Activated T-cell treated with anti-CD3 and anti-CD28 coated beads, Interleukin-2, amount 50 U/mL, for 1 hour (primary cell): Measurements from ENCODE around the gene KLHL18.
"Not testable (repeated sequence)": the region's sequence is repeated elsewhere in the genome, so short reads cannot be mapped to it uniquely, and the experiment has no call there.

Experiments
- DNase-seq: peaks from one replicate; pipeline ENCODE4 v3.0.0-alpha.2; 2020

The KLHL18 gene

DNA sequence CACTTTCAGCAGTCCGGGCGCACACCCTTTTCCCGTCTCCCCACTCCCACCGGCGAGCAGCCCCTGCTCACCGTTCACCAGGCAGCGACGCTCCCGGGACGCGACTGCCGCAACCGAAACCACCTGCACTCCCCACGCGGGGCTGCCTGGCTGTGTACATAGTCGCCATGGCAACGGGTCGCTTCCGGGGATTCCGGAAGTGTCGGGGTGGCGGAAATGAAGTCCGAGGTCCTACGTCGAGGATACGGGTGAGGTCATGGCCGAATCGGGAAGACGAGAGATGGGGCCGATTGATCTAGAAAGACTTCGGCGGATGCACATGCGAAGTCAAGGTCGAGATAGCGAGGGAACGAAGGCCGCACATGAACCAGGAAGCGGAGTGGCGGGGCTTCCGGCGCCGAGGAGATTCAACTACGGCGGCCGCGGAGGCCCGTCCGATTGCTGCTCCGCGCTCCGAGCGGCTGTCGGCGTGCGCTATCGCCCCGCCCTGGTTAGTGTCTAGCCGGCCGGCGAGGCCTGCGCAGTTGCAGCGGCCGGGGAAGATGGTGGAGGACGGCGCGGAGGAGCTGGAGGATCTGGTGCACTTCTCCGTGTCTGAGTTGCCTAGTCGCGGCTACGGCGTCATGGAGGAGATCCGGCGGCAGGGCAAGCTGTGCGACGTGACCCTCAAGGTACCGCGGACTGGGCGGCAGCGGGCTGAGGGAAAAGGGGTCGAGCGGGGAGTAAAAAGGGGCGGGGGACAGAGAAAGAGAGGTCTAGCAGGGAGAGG lies at the start of gene KLHL18, which contains the start of gene KIF9:
Gene KLHL18 (plus strand): TSS at position 521 of the 769 bp plus-strand sequence. CDS start 22 bp downstream, at position 543.
Gene KIF9 (minus strand): TSS at position 376 of the 769 bp plus-strand sequence. CDS start 5,425 bp downstream, outside the sequence.
- DNase-seq = peak; percentile 93

GRCh38 chr3:47238017-47238416 lies 44.7 kb upstream of the KLHL18 start:
- no peak for DNase-seq

DNA sequence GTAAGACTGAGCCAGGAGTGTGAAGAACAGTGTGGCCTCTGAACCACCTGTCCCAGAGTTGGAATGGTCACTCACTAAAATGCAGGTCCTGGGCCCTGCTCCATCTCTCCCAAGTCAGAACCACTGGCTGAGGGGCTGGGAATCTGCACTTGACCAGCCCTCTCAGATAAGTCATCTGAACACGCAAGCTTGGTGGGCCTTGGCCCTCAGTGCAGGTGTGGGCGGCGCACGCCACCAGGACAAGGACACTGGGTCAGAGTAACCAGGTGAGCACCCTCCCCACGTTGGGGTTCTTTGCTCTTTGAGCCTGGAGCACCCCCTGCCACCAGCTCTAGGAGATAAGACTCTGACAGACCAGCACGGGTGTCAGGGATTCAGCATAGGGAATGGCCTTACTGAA lies 42.8 kb upstream of the KLHL18 start:
- no peak for DNase-seq

- DNase-seq = no peak
These were observed 39.2 kb upstream of the KLHL18 start for GRCh38 chr3:47243419-47244147.

DNA sequence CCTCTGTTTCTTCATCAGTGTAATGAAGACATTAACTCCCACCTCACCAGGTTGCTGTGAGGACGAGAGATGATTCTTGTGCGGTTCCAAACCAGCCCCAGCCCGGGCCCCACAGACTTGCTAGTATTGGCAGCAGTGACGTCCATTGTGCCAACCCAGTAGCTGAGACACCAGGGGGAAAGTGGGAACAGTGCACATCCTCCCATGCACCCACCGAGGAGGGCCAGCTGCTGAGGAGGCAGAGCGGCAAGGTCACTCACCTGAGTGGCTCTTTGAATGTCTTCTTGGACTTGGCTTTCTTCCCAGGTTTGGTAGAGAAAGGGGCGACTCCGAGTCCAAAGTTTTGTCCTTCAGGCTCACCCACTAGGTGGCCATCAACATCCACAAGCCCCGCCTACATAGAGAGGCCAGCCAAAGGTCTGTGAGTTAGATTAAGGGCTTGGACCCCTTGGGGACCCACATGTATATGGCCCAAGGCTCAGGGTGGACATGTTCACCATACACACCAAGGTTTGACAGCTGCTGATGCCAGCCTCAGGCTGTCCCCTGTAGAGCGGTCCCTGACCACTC lies 38.1 kb upstream of the KLHL18 start:
- no peak for DNase-seq

- no peak for DNase-seq
These were observed 37.5 kb upstream of the KLHL18 start for GRCh38 chr3:47245271-47245670.

DNA sequence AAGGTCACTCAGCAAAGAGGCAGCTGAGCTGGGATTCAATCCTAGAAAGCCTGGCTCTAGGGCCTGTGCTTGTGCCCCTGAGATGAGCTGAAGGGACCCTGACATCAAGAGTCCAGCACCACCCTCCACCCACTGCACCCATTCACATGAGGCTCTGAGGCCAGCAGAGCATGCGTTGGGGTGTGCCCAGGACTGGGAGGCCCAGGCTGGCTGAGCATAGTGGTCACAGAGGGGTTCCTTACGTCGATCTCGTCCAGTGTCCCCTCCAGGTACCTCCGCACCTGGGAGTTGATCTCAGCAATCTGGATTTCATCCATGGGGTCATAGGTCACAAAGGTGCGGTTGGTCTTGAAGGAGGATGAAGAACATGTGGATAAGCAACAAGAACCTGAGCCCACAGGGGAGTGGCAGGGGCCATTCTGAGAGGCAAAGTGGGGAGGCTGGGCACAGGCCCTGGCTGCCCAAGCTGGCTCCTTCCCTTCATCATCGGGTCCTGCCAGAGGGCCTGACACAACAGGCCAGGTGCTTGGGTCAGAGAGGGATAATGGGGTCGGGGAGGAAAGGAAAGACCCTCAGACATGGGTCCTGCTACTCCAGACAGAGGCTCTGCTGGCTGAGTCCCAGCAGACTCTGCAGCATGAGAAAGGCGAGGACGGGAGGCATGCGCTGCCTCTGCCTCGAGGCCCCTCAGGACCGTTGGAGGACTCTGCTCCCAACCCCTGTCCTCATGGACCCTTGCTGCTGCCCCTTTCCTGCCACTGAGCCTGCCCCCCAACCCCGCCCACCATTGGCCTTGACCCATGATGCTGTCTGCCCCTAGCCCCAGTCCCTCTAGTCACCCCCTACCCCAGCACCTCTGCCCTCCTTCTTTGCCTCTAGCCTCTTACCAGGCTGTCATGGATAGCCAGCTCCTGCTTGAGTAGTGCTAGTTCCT lies 35.3 kb upstream of the KLHL18 start:
- DNase-seq = no peak

GRCh38 chr3:47250309-47251060 lies 32.3 kb upstream of the KLHL18 start:
- no peak for DNase-seq

DNA sequence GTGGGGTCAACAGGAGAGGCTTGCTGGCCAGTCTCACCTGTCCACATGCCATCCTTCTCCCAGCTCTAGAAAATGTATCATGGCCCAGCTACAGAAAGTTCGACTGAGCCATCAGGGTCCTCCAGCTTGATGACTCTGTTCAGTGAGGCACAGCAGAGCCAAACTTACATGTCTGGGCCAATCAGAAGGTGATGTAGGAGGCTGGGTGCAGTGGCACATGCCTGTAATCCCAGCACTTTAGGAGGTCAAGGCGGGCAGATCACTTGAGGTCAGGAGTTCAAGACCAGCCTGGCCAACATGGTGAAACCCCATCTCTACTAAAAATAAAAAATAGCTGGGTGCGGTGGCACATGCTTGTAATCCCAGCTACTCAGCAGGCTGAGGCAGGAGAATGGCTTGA lies 31.7 kb upstream of the KLHL18 start:
- DNase-seq = not testable (repeated sequence)

DNA sequence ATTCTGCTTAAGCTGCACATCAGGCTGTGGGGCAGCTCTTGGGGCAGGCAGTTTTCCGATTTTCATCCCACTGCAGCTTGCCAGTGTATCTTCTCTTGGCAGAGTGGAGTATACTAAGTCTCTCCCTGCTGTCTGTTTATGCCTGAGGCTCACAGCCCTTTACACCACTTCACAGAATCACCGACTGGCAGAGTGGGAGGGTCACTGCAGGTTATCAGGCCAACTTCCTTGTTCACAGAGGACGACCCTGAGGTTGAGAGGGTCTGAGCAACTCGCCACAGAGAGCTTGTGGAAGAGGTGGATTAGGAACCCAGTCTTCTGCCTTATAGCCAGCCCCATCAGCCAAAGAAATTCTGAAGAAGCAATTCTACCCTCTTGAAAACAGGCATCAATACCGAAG lies 31.1 kb upstream of the KLHL18 start:
- DNase-seq = no peak

DNA sequence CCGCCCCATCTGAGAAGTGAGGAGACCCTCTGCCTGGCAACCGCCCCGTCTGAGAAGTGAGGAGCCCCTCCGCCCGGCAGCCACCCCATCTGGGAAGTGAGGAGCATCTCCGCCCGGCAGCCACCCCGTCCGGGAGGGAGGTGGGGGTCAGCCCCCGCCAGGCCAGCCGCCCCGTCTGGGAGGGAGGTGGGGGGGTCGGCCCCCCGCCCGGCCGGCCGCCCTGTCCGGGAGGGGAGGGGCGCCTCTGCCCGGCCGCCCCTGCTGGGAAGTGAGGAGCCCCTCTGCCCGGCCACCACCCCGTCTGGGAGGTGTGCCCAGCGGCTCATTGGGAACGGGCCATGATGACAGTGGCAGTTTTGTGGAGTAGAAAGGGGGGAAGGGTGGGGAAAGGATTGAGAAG lies 26.4 kb upstream of the KLHL18 start:
- DNase-seq = not testable (repeated sequence)

DNA sequence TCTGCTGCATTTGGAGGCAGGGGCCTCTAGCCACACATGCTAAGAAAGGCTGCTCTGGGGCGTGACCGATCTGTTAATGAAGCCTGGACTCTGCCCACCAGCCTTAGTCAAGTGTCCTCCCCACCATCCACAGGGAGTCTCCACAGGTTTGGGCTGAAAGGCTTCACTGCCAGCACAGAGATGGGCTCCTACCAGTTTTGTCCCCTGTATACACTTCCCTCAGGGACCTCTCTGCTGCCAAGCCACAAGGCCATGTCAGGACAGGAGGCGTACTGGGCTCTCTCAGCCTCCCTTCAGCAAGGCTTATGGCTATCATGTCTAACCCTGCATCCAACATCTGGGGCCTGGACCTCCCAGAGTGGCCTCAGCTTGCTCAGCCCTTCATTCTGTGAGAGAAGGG lies 23.6 kb upstream of the KLHL18 start:
- DNase-seq = no peak

DNA sequence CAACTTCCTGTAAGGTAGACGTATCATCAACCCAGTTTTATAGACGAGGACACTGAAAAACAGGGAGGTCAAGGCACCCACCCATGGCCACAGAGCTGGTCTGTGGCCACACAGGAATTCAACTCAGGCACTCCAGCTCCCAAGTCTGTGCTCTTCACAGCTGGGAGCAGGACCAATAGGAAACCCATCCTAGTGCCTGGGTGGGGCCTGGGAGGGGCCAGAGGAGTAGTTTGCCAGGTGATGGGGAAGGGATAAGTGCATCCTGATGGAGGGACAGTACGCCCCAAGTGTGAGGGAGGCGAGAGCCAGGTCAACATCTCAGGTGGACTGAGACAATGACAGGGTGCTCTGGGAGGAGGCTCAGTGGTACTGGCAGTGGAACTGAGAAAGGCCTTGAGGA lies 22.1 kb upstream of the KLHL18 start:
- DNase-seq = no peak

DNA sequence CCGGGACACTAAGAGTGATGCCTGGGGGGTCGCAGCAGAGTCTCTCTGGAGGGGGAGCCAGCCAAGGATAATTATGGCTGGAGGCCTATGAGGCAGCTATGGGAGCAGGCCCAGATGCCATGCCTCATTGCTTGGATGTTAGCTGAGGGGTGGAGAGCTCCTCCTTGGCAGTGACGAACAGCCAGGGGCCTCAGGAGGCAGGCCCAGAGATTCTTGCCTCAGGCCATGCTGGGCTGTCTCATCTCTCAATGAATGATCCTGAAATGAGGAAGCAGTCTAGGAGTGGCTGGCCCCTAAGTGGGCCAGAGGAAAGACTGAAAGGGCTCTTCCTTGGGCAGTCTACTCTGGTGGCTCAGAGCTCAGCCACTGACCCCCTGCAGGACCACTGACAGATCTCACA lies 21.4 kb upstream of the KLHL18 start:
- DNase-seq = no peak

- no peak for DNase-seq
These were observed 17.7 kb upstream of the KLHL18 start for GRCh38 chr3:47265008-47265407.

DNA sequence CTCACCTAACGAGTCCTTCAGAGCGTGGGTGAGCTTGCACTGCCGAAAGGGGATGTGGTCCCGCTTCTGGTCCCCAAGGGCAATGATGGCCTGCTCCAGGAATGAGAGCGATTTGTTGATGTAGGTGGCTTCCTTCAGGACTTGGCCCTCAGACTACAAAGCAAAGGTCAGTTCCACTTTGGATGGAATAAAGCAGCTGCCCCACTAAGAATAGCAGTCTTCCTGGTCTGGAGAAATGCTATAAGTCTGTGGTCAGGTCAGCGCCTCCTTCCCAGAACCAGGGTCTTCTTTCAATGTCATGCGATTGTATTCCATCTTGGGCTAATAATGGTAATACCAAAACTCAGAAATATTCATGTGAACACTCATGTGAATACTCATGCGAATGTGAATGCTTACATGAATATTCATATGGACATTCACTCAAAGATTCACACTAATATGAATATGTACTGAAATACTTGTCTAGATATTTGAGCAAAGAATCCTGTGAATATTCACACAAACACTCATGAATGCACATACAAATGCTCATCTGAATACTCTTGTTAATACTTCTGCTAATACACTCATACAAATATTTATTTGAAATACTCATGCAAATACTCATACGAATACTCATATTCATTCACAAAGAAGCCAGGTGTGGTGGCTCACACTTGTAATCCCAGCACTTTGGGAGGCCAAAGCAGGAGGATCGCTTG lies 16.9 kb upstream of the KLHL18 start:
- no peak for DNase-seq

GRCh38 chr3:47266709-47267489 lies 15.8 kb upstream of the KLHL18 start:
- DNase-seq = peak; percentile 49

- DNase-seq = no peak
These were observed 15.3 kb upstream of the KLHL18 start for GRCh38 chr3:47267490-47267824.

DNA sequence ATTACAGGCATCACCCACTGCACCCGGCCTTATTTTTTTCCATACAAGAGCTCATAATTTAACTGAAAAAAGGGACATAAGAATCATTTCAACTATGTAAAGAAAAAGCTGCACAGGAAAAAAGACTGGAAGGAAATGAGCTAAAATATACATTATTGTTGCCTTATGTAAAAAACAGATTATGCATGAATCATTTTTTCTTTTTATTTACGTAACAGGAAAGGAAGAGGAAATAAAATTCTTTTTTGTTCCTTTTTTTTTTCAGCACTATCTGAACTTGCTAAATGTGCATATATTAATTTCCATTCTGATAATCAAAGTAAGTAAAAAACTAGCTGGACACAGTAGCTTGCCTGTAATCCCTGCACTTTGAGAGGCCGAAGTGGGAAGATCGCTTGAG lies 12.2 kb upstream of the KLHL18 start:
- DNase-seq = no peak

GRCh38 chr3:47273564-47273963 lies 9.2 kb upstream of the KLHL18 start:
- no peak for DNase-seq

DNA sequence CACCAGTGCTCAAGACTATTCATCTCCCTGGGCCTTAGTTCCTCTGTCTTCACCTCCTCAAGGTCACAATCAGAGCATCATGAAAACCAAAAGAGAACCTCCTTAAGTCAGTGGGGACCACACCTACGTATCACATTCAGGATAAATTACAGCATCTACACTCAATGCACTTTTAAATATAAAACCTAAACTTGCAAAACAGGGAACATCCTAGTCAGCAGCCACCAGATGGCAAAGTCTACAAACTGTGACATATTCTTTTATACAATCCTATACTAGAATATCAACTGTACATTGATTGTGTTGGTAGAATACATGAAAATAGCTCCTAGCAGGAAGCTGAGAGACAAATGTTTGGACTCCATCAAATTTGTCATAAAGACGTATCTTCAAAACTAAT lies 8.1 kb upstream of the KLHL18 start:
- DNase-seq = no peak
